HEK293 (cell line): ENCODE data around the gene RPS6KB1.

ENCODE experiments used
- ATF2 ChIP-seq: fragments of 450-650 bp; formaldehyde crosslinking; IDR thresholded peaks from 2 replicates; pipeline ENCODE4 v1.5.1; 2016; ENCODE audit warnings: missing biosample characterization, missing genetic modification characterization, low read depth
- EGR2 ChIP-seq: fragments of 450-650 bp; formaldehyde crosslinking; IDR thresholded peaks from 2 replicates; pipeline ENCODE4 v1.5.1; 2016; ENCODE audit warnings: low read depth, missing biosample characterization, missing genetic modification characterization
- KLF9 ChIP-seq: fragments of 450-650 bp; formaldehyde crosslinking; IDR thresholded peaks from 2 replicates; pipeline ENCODE4 v1.5.1; 2016; ENCODE audit warnings: missing biosample characterization, missing genetic modification characterization, low read depth
- PRDM1 ChIP-seq: fragments of 450-650 bp; formaldehyde crosslinking; IDR thresholded peaks from 2 replicates; pipeline ENCODE4; 2016; ENCODE audit warnings: missing biosample characterization, missing genetic modification characterization
- PRDM2 ChIP-seq: fragments of 450-650 bp; formaldehyde crosslinking; IDR thresholded peaks from 2 replicates; pipeline ENCODE4 v1.5.1; 2016; ENCODE audit warnings: missing biosample characterization, missing genetic modification characterization, borderline replicate concordance
- SCRT1 ChIP-seq: fragments of 450-650 bp; formaldehyde crosslinking; IDR thresholded peaks from 2 replicates; pipeline ENCODE4 v1.5.1; 2016; ENCODE audit warnings: missing biosample characterization, missing genetic modification characterization, borderline replicate concordance
- SP2 ChIP-seq: fragments of 450-650 bp; formaldehyde crosslinking; IDR thresholded peaks from 2 replicates; pipeline ENCODE4 v1.5.1; 2016; ENCODE audit warnings: missing biosample characterization, missing genetic modification characterization
- SP3 ChIP-seq: fragments of 450-650 bp; formaldehyde crosslinking; IDR thresholded peaks from 2 replicates; pipeline ENCODE4 v1.5.1; 2016; ENCODE audit warnings: missing biosample characterization, missing genetic modification characterization
- SP7 ChIP-seq: fragments of 450-650 bp; formaldehyde crosslinking; IDR thresholded peaks from 2 replicates; pipeline ENCODE4 v1.5.1; 2016; ENCODE audit warnings: missing biosample characterization, missing genetic modification characterization
- ZBTB17 ChIP-seq: fragments of 450-650 bp; formaldehyde crosslinking; IDR thresholded peaks from 2 replicates; pipeline ENCODE4 v1.5.1; 2016; ENCODE audit warnings: missing biosample characterization, missing genetic modification characterization
- ZBTB6 ChIP-seq: fragments of 450-650 bp; formaldehyde crosslinking; IDR thresholded peaks from 2 replicates; pipeline ENCODE4 v1.5.1; 2017; ENCODE audit warnings: missing biosample characterization, missing genetic modification characterization
- ZBTB7A ChIP-seq: fragments of 450-650 bp; formaldehyde crosslinking; IDR thresholded peaks from 2 replicates; pipeline ENCODE4 v1.5.1; 2016; ENCODE audit warnings: low read depth, missing biosample characterization, missing genetic modification characterization
- ZNF2 ChIP-seq: fragments of 450-650 bp; formaldehyde crosslinking; IDR thresholded peaks from 2 replicates; pipeline ENCODE4 v1.5.1; 2016; ENCODE audit warnings: missing biosample characterization, missing genetic modification characterization
- ZNF248 ChIP-seq: fragments of 450-650 bp; formaldehyde crosslinking; IDR thresholded peaks from 2 replicates; pipeline ENCODE4 v1.5.1; 2017; ENCODE audit warnings: missing biosample characterization, missing genetic modification characterization
- ZNF341 ChIP-seq: fragments of 450-650 bp; formaldehyde crosslinking; IDR thresholded peaks from 2 replicates; pipeline ENCODE4; 2016; ENCODE audit warnings: low read depth, missing biosample characterization, missing genetic modification characterization
- ZNF398 ChIP-seq: fragments of 450-650 bp; formaldehyde crosslinking; IDR thresholded peaks from 2 replicates; pipeline ENCODE4 v1.5.1; 2017; ENCODE audit warnings: missing biosample characterization, missing genetic modification characterization
- ZNF423 ChIP-seq: fragments of 450-650 bp; formaldehyde crosslinking; IDR thresholded peaks from 2 replicates; pipeline ENCODE4 v1.5.1; 2016; ENCODE audit warnings: missing biosample characterization, missing genetic modification characterization
- ZNF600 ChIP-seq: fragments of 450-650 bp; formaldehyde crosslinking; IDR thresholded peaks from 2 replicates; pipeline ENCODE4 v1.5.1; 2016; ENCODE audit warnings: missing biosample characterization, missing genetic modification characterization
- ZNF629 ChIP-seq: fragments of 450-650 bp; formaldehyde crosslinking; IDR thresholded peaks from 2 replicates; pipeline ENCODE4 v1.5.1; 2017; ENCODE audit warnings: missing biosample characterization, missing genetic modification characterization
- ZNF660 ChIP-seq: fragments of 450-650 bp; IDR thresholded peaks from 2 replicates; pipeline ENCODE4 v1.5.1; 2018; ENCODE audit warnings: missing biosample characterization, mild to moderate bottlenecking, missing genetic modification characterization
- ZNF843 ChIP-seq: fragments of 450-650 bp; formaldehyde crosslinking; IDR thresholded peaks from 2 replicates; pipeline ENCODE4 v1.5.1; 2016; ENCODE audit warnings: missing biosample characterization, missing genetic modification characterization
- TF ChIP-seq, protein P1 (sequence below): fragments of 450-650 bp; formaldehyde crosslinking; IDR thresholded peaks from 2 replicates; pipeline ENCODE4 v1.5.1; 2016; ENCODE audit warnings: missing biosample characterization, missing genetic modification characterization

Gene RPS6KB1

DNA sequence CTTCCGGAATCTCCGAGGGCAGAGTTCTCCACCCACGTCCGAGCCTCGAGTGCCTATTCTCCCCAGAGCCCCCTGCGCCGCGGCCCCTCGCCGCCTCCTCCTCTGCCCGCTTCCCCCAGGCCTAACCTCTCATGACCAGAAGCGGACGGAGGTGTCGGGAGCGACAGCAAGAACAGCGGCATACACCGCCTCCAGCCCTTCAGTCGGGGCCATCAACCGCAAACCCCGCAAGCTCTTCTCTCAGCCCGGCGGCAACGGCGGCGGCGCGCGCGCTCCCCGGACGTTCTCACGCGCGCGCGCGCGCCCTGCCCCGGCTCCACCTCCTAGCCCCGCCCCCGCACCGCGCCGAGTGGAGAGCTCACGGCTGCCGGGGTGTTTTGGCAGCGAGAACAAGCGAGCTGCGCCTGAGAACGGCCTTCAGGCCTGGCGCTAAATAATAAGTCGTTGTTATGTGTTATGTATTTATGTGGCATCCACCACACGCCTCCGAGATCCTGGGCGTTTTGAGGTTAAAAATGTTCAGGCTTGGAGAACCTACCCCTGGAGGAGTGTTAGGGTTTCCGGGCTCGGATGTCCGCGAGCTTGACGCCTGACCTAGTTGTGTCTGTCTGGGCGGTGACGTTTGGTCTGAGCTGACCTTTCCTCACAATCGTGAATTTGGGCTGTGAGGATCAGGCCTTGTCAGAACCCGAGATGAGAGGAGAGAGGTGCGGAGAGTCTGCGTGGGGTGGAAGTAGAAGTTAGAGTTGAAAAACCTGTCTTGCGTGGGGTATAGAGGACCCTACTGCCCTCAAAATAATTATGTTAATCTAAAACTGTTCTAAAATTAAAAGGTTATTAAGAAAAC, 71.8 kb downstream of the RPS6KB1 start, which contains the start of gene RNFT1 (continued):
- TF ChIP-seq, protein P1, sequence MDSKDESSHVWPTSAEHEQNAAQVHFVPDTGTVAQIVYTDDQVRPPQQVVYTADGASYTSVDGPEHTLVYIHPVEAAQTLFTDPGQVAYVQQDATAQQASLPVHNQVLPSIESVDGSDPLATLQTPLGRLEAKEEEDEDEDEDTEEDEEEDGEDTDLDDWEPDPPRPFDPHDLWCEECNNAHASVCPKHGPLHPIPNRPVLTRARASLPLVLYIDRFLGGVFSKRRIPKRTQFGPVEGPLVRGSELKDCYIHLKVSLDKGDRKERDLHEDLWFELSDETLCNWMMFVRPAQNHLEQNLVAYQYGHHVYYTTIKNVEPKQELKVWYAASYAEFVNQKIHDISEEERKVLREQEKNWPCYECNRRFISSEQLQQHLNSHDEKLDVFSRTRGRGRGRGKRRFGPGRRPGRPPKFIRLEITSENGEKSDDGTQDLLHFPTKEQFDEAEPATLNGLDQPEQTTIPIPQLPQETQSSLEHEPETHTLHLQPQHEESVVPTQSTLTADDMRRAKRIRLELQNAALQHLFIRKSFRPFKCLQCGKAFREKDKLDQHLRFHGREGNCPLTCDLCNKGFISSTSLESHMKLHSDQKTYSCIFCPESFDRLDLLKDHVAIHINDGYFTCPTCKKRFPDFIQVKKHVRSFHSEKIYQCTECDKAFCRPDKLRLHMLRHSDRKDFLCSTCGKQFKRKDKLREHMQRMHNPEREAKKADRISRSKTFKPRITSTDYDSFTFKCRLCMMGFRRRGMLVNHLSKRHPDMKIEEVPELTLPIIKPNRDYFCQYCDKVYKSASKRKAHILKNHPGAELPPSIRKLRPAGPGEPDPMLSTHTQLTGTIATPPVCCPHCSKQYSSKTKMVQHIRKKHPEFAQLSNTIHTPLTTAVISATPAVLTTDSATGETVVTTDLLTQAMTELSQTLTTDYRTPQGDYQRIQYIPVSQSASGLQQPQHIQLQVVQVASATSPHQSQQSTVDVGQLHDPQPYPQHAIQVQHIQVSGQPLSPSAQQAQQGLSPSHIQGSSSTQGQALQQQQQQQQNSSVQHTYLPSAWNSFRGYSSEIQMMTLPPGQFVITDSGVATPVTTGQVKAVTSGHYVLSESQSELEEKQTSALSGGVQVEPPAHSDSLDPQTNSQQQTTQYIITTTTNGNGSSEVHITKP: peak; percentile 100
- peak; percentile 90 for TF ChIP-seq ZNF341 (tag by site-specific recombination)
- no peak for TF ChIP-seq ZNF248 (tag by site-specific recombination)
- TF ChIP-seq ZBTB6 (tag by site-specific recombination): 0 out of 2 replicates have a peak, but pooled peaks have one; percentile 61
- no peak for TF ChIP-seq ZNF423 (tag by site-specific recombination)
- TF ChIP-seq SP3 (tag by site-specific recombination): peak; percentile 46; the same call in 1 of the 2 replicates
- 0 out of 2 replicates have a peak, but pooled peaks have one; percentile 13 for TF ChIP-seq ZNF843 (tag by site-specific recombination)
- peak; percentile 11; the same call in 1 of the 2 replicates for TF ChIP-seq ZNF398 (tag by site-specific recombination)
- peak; percentile 90 for TF ChIP-seq ZBTB17 (tag by site-specific recombination)
- TF ChIP-seq PRDM2 (tag by site-specific recombination): no peak
- peak; percentile 29; the same call in 1 of the 2 replicates for TF ChIP-seq SP7
- 0 out of 2 replicates have a peak, but pooled peaks have one; percentile 24 for TF ChIP-seq ATF2 (tag by site-specific recombination)
- 0 out of 2 replicates have a peak, but pooled peaks have one; percentile 10 for TF ChIP-seq SP2 (tag by site-specific recombination)
- TF ChIP-seq ZBTB7A (tag by site-specific recombination): peak; percentile 66; the same call in 1 of the 2 replicates
- no peak for TF ChIP-seq SCRT1 (tag by site-specific recombination)
- peak; percentile 26; the same call in 1 of the 2 replicates for TF ChIP-seq ZNF629 (tag by site-specific recombination)
- 0 out of 2 replicates have a peak, but pooled peaks have one; percentile 36 for TF ChIP-seq KLF9 (tag by site-specific recombination)
- TF ChIP-seq PRDM1 (tag by site-specific recombination): peak; percentile 2; the same call in 1 of the 2 replicates
- peak; percentile 96 for TF ChIP-seq ZNF660
- TF ChIP-seq ZNF600 (tag by site-specific recombination): peak; percentile 80
- no peak for TF ChIP-seq ZNF2 (tag by site-specific recombination)
- TF ChIP-seq EGR2: peak; percentile 83
